Vagina (tissue), 2 donors: ENCODE measurements around the gene ROR1. TPM values are rescaled to one million over a fixed set of nuclear protein-coding genes. Genes with fewer than 3 reads are reported as not detected.

Experiments
- DNase-seq, 2 donors: peaks; one replicate each; pipeline ENCODE4 v3.0.0-alpha.2; 2017; ENCODE audit errors: extremely low spot score in 2 of 2
- H3K27ac ChIP-seq: fragments of 200-600 bp; sonication (generic); one replicate; pipeline ENCODE4 v1.5.1; 2019
- H3K27me3 ChIP-seq: fragments of 200-600 bp; sonication (generic); one replicate; pipeline ENCODE4 v1.5.1; 2019
- H3K36me3 ChIP-seq, 2 donors: fragments of 200-600 bp; sonication (generic); one replicate each; pipeline ENCODE4 v1.5.1; 2017 to 2019
- H3K4me1 ChIP-seq: fragments of 200-600 bp; sonication (generic); one replicate; pipeline ENCODE4 v1.5.1; 2019
- H3K4me3 ChIP-seq, 2 donors: fragments of 200-600 bp; sonication (generic); 1 replicate in 1 of 2; 2 replicates in 1 of 2; pipeline ENCODE4 v1.5.1; 2016 to 2019
- H3K9me3 ChIP-seq: fragments of 200-600 bp; sonication (generic); one replicate; pipeline ENCODE4 v1.5.1; 2019
- POLR2A ChIP-seq, 2 donors: fragments of 450-650 bp; IDR thresholded peaks; one replicate each; pipeline ENCODE4 v1.6.1; 2017; ENCODE audit warnings: antibody characterized with exemption in 2 of 2, mild to moderate bottlenecking in 2 of 2, moderate library complexity in 2 of 2
- POLR2AphosphoS5 ChIP-seq, 2 donors: sonication (generic); formaldehyde crosslinking; IDR thresholded peaks; one replicate each; pipeline ENCODE4 v1.9.0; 2017; ENCODE audit warnings: antibody characterized with exemption in 2 of 2, mild to moderate bottlenecking in 2 of 2, low read depth in 1 of 2; ENCODE audit not compliant: insufficient read depth in 1 of 2
- intact Hi-C: fragments of 100-400 bp; cut with DNase I; formaldehyde crosslinking; loops from one replicate; pipeline ENCODE4 v1.15.1; 2023
- total RNA-seq: library from RNA; depleted of rRNA; stranded (reverse); fragments of >200 nt; gene quantifications from one replicate; pipeline ENCODE4 v1.2.3, GENCODE V29; 2016
- TF ChIP-seq, protein P1 (sequence below), 3 experiments: fragments of 450-650 bp in 2 of 3; fragments of 200-600 bp in 1 of 3; sonication (generic) in 1 of 3; IDR thresholded peaks; one replicate each; pipeline ENCODE4 v1.5.1; 2017 to 2019; ENCODE audit warnings: antibody characterized with exemption in 3 of 3, mild to moderate bottlenecking in 2 of 3, moderate library complexity in 2 of 3

ROR1 gene
- total RNA-seq, 1 donor from 2014 or later: 11.0 TPM

DNA sequence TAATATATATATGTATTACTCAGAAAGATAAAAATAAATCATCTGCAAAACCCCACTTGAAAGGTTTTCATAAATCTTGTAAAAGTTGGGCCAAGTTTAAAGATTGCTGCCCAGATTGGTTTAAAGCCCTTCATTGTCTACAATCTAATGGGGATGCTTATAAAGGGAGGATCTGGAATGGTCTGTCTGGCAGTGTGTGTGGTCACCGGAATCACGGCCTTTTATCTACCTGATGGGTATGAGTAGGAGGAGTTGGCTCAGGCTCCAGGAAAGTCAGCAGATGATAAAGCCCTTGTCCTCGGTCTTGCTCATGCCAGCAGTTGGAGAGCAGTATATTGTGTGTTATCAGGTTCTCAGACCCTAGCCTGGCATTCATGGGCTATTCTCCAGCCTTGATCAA is 197.7 kb downstream of the ROR1 start:
- no peaks in the 10 kb centered on the region for H3K27me3 ChIP-seq
- DNase-seq: no peak
- H3K36me3 ChIP-seq: no peaks in the 10 kb centered on the region
- H3K4me3 ChIP-seq: no peak overlapping the region
- intact Hi-C loops: no loop called here
- H3K9me3 ChIP-seq: no peaks in the 10 kb centered on the region
- TF ChIP-seq, protein P1, sequence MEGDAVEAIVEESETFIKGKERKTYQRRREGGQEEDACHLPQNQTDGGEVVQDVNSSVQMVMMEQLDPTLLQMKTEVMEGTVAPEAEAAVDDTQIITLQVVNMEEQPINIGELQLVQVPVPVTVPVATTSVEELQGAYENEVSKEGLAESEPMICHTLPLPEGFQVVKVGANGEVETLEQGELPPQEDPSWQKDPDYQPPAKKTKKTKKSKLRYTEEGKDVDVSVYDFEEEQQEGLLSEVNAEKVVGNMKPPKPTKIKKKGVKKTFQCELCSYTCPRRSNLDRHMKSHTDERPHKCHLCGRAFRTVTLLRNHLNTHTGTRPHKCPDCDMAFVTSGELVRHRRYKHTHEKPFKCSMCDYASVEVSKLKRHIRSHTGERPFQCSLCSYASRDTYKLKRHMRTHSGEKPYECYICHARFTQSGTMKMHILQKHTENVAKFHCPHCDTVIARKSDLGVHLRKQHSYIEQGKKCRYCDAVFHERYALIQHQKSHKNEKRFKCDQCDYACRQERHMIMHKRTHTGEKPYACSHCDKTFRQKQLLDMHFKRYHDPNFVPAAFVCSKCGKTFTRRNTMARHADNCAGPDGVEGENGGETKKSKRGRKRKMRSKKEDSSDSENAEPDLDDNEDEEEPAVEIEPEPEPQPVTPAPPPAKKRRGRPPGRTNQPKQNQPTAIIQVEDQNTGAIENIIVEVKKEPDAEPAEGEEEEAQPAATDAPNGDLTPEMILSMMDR (IDR thresholded peaks at IDR 0.05): no peak
- TF ChIP-seq POLR2AphosphoS5 (IDR thresholded peaks at IDR 0.05; ENCODE audit: insufficient read depth in 1 of 2, low read depth in 1 of 2): no peak
- TF ChIP-seq POLR2A (IDR thresholded peaks at IDR 0.05): no peak
- no peak overlapping the region for H3K27ac ChIP-seq
- peaks cover 15% of the 10 kb centered on the region for H3K4me1 ChIP-seq

DNA sequence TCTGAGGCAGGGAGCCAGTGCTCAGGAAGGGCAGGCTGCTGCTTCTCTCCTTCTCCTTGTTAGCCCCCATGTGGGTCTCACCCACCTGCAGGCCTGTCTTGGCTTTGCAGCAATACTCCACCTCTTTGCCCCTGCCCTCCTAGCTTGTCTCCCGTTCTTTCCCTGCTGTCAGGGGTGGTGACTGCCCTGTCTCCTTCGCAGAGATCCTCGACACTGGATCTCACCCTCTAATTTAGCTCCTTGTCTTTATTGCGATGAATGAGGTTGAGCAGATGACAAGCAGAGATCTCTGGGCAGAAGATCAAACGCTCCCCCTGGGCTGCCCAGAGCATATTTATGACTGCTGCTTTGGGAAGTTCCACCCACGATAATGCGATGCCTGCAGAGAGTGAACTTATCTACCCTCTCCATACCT is 199.2 kb downstream of the ROR1 start:
- Histone ChIP-seq H3K9me3 (no peaks in the 10 kb centered on the region), H3K27me3 (no peaks in the 10 kb centered on the region), H3K36me3 (no peaks in the 10 kb centered on the region), H3K4me3 (no peak overlapping the region), H3K27ac (no peak overlapping the region), H3K4me1 (peaks cover 15% of the 10 kb centered on the region)
- TF ChIP-seq POLR2AphosphoS5 (IDR thresholded peaks at IDR 0.05; ENCODE audit: insufficient read depth in 1 of 2, low read depth in 1 of 2) (no peak), POLR2A (IDR thresholded peaks at IDR 0.05) (no peak)
- TF ChIP-seq, protein P1 (IDR thresholded peaks at IDR 0.05): no peak
- no peak for DNase-seq
- intact Hi-C loops: no loop called here

DNA sequence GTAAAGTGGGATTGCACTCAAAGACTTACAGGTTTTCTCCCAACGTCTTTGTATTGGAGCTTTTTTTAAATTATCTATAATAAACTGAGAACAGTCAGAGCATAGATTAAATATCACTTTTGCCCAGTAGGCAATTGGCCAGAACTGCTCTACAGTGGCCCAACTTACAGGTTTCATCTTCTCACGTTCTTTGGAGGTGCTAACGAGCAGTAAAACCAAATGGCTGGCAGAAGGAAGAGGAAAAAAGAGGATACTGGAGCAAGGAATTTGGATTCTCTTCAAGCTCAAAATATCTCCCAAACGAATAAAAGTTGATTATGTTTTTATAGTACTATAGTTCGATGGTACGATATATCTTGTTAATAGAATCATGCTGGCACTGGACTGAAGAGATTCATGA is 201.1 kb downstream of the ROR1 start:
- intact Hi-C loops: no loop called here
- H3K27ac ChIP-seq: no peak overlapping the region
- TF ChIP-seq, protein P1 (IDR thresholded peaks at IDR 0.05): no peak
- TF ChIP-seq POLR2A (IDR thresholded peaks at IDR 0.05) (no peak), POLR2AphosphoS5 (IDR thresholded peaks at IDR 0.05; ENCODE audit: insufficient read depth in 1 of 2, low read depth in 1 of 2) (no peak)
- no peak for DNase-seq
- no peaks in the 10 kb centered on the region for H3K9me3 ChIP-seq
- no peaks in the 10 kb centered on the region for H3K27me3 ChIP-seq
- H3K4me1 ChIP-seq: peaks cover under 1% of the 10 kb centered on the region
- no peak overlapping the region for H3K4me3 ChIP-seq
- H3K36me3 ChIP-seq: no peaks in the 10 kb centered on the region

DNA sequence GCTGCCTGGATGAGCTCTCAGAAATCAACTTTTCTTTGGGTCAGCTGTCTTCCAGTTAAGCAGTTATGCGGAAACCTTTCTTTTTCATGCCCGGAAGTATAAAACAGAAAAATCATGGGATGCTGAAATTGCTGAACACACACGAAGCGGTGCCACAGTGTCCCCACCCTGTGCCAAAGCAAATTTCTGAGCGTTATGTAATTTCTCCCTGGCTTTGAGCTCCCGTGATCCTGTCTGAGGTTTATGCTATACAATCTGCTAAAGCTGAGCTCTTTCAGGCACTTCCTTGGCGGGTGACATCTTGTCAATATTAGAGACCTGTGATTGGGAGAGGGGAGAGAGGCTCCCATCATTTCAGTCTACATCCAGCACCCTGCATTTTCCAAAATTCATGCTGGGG is 201.7 kb downstream of the ROR1 start:
- H3K27ac ChIP-seq: no peak overlapping the region
- H3K4me1 ChIP-seq: no peaks in the 10 kb centered on the region
- no peak for DNase-seq
- no peaks in the 10 kb centered on the region for H3K36me3 ChIP-seq
- H3K9me3 ChIP-seq: no peaks in the 10 kb centered on the region
- TF ChIP-seq POLR2AphosphoS5 (IDR thresholded peaks at IDR 0.05; ENCODE audit: insufficient read depth in 1 of 2, low read depth in 1 of 2) (no peak), POLR2A (IDR thresholded peaks at IDR 0.05) (no peak)
- TF ChIP-seq, protein P1 (IDR thresholded peaks at IDR 0.05): no peak
- H3K4me3 ChIP-seq: no peak overlapping the region
- H3K27me3 ChIP-seq: no peaks in the 10 kb centered on the region
- intact Hi-C loops: no loop called here

DNA sequence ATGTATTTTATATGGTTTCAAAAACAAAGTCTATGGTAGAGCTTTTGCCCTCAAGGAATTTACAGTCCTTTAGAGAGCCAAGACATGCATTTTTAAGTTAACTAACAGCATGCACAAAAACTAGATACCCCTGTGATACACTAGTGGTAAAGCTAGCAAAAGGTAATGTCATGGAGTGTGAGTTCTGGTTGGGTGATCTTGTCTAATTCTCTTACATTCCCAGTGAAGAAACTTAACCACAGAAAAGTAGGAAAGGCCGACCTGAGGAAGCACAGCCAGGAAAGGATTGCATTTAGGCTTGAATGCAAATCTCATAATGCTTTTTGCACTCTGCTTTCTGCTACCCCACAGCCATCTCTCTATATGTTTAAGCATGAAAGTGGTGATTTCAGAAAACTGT is 202.2 kb downstream of the ROR1 start:
- H3K4me3 ChIP-seq: no peak overlapping the region
- no peaks in the 10 kb centered on the region for H3K9me3 ChIP-seq
- DNase-seq: no peak
- no peaks in the 10 kb centered on the region for H3K4me1 ChIP-seq
- intact Hi-C loops: no loop called here
- H3K27ac ChIP-seq: no peak overlapping the region
- no peaks in the 10 kb centered on the region for H3K36me3 ChIP-seq
- TF ChIP-seq POLR2AphosphoS5 (IDR thresholded peaks at IDR 0.05; ENCODE audit: insufficient read depth in 1 of 2, low read depth in 1 of 2) (no peak), POLR2A (IDR thresholded peaks at IDR 0.05) (no peak)
- TF ChIP-seq, protein P1 (IDR thresholded peaks at IDR 0.05): no peak
- H3K27me3 ChIP-seq: no peaks in the 10 kb centered on the region
